Stimulated activated CD4-positive, alpha-beta T cell treated with anti-CD3 and anti-CD28 coated beads, Interleukin-4, amount 100 ng/mL, for 4 hours (primary cell): ENCODE data around the gene RHOD.
A peak's percentile ranks its signal among the peaks of the same experiment; 100 is the strongest.

ENCODE experiments used
- DNase-seq, 2 experiments: peaks; one replicate each; pipeline ENCODE4 v3.0.0-alpha.2; 2020

The RHOD gene

DNA sequence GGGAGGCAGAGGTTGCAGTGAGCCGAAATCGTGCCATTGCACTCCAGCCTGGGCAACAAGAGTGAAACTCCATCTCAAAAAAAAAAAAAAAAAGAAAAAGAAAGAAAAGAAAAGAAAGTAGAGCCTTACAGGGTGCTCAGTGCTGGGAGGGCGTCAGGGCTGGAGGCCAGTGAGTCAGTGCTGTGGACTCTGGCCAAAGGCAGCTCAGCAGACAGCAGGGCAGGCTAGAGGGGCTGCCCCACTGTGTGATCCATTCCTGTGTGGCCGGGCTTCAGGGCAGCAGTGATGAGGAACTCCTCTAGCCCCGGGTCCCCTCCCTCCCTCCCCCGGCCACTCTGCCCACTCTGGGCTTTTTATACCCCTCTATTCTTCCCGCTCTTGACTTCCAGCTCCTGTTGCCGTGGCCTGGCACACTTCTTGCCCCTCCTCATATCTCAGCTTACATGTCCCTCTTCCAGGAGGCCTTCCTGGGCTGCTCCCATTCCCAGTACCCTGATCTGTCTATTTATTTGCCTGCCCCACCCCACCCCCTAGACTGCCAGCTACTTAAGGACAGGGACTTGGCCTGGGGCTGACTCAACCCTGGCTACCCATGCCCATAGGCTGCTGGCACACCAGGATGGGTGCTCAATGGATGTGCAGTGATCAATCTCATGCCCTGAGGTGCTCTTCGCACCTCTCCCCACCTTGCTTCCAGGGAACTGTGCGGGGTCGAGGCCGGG, 23.7 kb upstream of the RHOD start:
- DNase-seq: no peak

DNA sequence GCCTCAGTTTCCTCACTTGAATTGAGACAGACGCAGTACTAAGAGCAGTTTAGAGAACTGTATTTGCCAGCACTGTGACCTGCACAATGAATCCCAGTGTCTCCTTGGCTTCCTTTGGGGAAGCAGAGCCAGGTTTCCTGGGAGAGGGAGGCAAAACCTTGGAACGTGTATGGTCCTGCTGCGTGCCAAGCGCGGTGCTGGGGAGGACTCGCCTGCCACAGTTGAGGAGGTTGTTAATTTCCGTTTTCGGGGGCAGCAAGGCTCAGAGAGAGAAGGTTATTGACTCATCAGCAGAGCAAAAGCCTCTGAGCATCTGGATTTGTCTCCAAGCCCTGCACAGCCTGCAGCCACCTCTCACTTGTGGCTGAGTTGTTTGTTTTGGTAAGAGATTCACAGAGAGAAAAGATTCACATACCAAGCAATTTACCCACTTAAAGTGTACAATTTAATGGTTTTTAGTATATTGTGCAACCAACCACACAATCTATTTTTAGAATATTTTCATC, 22.9 kb upstream of the RHOD start:
- DNase-seq: no peak

DNA sequence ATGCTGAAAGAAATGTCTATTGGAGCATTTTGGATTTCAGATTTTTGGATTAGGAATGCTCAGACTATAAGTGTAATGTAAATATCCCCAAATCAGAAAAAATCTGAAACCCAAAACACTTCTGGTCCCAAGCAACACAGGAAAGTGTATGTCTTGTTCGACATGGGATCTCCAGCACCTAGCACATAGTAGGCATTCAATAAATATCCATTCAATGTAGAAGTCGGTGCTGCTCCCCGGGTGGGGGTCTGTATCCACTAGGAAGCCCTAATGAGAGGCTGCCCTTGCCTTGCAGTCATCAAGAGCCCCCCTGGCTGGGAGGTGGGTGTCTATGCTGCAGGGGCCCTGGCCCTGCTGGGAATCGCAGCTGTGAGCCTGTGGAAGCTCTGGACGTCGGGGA, 22.3 kb upstream of the RHOD start:
- DNase-seq: no peak

DNA sequence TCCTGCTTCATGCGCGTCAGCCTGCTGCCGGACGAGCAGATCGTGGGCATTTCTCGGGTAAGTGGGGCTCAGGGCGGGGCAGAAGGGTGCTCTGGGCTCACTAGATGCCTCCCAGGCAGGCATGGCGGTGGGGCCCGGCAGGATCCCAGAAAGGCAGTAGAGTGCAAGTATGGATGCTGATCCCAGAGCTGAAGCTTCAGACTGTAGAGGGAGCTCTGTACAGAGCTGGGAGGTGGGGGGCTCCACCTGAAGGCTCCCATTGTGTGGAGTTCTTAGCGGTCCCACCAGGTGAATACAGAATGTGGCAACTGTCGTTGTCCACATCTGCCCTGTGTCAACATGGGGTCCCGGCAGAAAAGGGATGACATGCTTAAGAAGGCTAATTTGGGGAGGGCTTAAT, 16.5 kb upstream of the RHOD start:
- no peak for DNase-seq

DNA sequence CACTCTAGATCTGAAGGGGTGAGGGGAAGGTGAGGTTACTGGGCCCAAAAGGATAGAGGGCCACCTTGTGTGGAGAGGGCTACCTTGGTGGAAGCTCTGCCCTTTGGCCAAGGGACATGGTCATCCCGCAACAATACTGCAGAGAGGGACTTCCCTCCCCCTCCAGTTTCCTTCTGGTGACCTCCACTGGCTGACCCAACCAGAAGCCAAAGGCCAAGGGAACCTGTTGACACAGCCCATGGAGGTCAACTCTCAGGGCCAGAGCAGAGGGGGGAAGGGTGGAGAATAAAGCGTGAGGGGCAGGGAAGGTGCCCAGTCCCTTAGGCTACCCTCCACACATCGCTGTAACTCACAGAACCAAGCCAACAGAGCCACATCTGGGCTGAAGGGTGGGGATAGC, 15.0 kb upstream of the RHOD start:
- no peak for DNase-seq

DNA sequence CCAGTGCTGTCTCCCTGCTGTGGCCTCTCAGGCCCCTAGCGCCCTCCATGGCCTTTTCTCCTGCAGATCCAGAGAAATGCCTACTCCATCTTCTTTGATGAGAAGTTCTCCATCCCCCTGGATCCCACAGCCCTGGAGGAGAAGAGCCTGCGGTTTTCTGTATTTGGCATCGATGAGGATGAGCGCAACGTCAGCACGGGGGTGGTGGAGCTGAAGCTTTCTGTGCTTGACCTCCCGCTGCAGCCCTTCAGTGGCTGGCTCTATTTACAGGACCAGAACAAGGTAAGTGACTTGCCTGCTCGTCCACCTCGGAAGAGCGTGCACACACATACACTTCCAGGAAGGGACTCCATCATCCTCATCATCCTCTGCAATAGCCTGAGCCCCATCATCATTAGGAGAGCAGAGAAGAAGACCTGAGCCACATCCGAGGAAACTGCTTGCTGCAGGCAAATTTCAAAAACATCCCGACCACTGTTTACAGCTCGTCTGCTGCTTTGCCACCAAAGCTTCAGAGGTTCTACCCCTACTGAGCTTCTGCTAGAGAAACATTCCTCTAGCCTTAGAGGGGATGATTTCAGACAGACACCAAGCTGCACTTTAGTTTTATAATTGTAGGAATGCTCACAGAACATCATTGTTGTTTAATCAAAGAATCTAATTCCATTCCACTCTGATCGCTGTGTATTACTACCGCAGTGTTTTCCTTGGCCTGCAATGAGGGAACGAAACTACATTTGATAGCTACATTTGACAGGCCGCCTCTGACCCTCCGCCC, 12.9 kb upstream of the RHOD start:
- no peak for DNase-seq

DNA sequence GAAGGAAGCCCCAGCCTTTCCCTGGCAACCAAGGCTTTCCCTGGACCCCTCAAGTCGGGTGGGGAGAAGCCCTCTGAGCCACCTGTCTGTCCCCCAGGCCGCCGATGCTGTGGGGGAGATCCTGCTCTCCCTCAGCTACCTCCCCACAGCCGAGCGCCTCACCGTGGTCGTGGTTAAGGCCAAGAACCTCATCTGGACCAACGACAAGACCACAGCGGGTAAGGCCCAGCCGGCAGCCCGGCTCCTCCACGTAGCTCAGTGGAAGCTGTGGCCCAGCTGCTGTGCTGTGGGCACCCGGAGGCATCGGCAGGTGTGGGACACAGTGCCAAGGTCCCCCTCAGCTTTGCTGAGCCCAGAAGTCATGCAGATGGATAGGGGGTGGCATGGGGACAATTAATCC, 12.2 kb upstream of the RHOD start:
- DNase-seq: no peak

DNA sequence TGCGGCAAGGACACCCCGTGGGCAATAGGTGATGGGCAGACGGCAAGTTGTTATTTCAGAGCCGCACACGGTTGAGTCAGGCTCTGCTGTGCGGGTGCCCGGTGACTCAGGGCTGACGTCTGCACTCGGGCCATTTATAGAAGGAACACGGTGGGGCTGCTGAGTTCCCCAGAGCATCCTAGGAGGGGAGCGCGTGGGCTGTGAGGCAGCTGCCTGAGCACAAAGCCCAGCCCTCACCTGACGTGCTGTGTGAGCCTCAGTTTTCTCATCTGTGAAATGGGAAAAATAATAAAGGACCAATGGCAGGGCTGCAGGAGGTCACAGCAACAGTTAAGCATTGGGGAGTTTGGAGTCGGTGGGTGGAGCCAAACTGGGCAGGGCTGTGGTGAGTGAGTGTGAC, 11.3 kb upstream of the RHOD start:
- DNase-seq: no peak

DNA sequence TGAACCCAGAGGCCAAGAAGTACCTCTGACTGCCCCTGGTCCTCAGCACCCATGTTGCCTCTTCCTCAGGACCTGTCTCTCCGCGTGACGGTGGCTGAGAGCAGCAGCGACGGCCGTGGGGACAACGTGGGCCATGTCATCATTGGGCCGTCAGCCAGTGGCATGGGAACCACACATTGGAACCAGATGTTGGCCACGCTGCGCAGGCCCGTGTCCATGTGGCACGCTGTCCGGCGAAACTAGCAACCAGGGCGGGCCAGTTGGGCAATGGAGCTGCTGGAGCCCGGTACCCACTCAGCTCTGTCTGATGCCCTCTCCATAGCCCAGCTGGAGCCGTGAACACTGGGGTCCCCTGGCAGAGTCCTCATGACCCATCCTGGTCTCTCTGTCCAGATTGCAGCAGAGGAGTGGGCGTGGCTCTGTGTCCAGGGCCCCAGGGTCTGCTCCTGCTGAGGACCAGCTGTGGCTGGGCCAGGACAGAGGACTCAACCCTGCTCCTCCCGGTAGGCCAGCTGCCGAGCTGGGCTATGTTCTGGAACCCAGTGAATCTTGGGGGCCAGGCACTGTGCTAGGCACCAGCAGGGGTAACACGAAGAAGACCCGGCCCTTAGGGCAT, 8.0 kb upstream of the RHOD start:
- DNase-seq: no peak

DNA sequence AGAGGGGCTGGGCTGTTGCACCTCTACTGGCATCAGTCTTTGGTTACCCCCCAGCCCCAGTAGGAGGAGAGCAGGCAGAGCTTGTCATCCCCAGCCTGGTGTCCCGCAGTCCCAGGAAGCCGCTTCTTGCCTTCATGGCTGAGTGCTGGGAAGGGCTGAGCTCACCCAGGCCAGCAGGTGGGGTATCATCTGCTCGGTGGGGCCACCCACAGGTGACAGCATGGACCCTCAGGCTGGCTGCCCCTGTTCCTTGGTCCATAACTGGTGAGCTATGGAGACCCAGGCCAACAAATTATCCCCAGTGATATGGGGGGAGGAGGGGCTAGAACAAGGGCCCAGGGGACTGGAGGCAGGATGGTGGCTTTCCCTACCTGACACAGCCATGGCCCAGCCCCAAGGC, 6.5 kb upstream of the RHOD start:
- no peak for DNase-seq

DNA sequence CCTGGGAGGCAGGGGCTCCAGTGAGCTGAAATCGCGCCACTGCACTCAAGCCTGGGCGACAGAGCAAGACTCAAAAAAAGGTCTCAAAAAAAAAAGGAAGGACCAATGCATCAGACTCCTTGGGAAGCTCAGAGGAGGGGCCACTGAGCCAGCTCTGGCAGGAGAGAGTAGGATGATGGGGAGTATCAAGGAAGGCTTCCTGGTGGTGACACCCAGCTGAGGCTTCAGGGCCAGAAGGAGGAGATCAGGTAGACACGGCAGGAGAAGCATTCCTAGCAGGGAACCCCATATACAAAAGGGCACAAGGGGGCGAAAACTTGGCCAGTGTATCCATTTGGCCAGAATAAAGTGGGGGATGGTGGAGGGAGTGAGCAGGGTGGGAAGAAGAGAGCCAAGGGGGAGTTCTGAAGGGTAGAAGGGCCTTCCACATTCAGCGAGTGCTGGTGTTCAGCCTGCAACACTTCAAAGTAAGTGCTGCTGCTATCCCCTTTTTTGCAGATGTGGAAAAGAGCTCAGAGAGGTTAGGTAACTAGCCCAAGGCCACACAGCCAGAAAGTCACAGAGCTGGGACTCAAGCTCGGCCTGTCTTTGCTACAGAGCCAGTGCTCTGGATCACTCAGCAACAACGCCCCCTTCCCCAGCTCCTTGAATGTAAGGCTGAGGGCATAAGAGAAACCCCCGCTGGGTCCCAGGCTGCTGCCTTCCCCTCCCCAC, 5.3 kb upstream of the RHOD start:
- no peak for DNase-seq

DNA sequence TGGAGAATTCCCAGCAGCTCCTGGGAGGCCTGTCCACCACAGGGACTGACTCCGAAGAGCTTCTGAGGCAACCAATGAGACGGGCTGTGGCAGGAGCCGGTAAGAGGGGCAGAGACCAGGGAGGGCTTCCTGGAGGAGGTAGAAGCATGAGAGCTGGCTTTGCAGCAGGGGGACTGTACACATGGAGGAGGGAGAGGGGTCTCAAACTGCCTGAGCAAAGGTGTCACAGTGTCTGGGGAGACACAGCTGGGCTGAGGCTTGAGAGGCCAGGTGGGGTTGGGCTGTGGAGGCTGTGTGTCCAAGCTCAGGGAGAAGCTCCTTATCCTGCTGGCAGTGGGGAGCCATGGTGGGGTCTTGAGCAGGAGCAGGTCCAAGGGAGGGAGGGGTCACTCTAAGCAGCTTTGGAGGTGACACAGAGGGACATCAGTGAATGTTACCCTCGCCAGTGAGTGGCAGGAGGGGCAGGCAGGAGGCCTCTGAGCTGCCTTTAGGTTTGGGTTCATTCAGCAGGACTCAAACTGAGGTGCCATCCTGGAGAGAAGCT, 4.6 kb upstream of the RHOD start:
- DNase-seq: no peak

DNA sequence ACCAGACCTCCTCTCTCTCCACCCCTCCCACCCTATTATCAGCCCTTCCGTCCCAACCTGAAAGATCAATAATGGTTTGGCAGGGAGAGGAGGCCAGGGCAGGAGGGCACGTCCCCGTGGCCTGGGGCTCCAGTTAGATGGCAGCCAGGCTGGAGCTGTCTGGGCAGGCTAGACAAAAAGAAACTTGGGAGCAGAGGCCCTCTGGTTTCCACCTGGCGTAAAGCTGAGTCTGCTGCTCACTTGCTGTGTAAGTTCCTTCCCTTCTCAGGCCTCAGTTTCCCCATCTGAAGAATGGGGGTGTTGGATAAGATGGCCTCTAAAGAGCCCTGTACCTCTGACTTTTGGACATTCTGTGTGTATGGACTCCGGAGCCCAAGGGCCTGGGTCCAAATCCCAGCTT, 3.8 kb upstream of the RHOD start:
- DNase-seq: no peak

DNA sequence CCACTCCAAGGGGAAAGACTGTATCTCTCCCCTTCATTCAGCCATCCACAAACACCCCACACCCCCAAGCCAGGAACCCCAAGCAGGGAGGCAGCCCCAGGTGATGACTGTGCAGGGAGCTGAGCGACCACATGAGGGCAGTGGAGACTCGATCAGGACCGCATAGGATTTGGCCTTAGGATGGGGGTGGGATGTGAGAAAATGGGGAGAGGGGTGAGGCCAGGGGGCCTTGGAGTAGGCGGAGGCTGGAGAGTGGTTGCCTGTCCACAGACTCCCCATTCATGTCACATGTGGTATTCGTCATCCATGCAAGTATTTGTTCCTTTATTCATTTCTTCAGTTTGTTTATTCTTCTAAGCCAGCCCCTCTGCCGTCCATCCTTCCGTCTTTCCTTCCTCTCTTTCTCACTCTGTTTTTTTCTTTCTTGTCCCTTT, 2.7 kb upstream of the RHOD start:
- peak; percentile 26 to 37 for DNase-seq

DNA sequence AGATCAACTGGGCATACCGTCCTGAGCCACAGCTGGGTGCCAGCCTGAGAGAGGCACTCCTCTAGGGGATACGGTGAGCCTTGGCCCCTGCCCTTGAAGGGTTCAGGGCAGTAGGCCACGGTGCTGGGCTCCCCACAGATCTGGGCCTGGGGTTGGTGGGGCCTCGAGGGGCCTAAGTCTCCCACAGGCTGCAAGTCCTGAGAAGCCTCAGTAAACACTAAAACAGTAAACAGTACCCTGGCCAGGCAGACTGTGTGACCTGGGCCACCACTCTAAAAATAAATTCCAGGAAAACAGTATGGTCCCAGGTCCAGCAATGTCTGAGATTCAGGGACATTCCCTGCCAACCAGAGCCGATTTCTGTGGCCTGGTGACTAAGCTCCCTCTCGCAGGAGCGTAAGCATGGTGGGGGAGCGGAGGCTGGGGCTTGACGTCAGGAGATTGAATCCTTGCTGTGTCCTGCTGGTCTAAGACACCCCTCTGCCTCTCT, 2.3 kb upstream of the RHOD start:
- no peak for DNase-seq

DNA sequence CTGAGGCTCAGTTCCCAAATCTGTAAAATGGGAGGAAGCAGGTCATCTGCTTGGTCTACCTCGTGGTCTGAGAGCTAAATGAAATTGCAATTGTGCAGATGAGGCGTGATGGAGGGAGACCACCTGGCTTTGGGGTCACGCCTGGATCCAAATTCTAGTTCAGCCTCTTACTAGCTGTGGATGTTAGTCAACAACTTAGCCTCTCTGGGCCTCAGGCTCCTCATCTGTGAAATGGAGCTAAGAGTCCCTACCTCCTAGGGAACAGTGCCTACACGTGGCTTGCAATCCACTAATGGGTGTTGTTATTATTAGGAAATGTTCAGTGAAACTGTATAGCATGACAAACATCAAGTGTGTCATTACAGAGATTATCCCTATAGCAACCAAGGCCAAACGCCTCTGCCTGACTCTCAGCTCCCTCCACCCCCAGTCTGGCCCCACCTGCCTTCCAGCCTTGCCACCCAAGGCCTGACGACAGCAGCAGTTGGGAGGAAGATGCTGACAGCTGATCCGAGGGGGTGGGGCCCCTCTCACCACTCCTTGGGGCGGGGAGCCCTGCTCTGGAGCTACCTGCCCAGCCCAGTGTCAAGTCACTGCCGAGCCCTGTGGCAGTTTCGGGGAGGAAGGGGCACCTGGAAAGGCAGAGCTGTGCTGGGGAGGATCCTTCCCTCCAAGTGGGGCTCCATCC, 1.7 kb upstream of the RHOD start:
- DNase-seq: peak; percentile 14 to 24

DNA sequence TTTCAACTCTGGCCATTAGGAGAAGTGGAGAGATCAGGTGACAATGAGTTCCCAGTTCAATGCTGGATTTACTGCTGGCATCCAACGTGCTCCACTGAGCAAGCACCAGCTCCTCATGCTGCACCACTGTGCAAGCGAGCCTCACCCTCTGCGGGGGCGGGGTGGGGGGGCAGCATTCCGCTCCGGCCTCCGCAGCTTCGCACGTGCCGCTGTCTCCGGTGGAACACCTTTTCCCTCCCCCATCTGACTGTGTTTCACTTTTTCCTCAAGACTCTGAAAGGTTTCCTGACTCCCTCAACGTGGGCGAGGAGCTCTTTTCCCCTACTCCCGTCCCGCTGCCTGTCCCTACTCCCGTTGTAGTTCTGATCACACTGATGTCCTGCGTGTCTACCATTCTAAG, 835 bp upstream of the RHOD start:
- DNase-seq: peak; percentile 32 to 52

DNA sequence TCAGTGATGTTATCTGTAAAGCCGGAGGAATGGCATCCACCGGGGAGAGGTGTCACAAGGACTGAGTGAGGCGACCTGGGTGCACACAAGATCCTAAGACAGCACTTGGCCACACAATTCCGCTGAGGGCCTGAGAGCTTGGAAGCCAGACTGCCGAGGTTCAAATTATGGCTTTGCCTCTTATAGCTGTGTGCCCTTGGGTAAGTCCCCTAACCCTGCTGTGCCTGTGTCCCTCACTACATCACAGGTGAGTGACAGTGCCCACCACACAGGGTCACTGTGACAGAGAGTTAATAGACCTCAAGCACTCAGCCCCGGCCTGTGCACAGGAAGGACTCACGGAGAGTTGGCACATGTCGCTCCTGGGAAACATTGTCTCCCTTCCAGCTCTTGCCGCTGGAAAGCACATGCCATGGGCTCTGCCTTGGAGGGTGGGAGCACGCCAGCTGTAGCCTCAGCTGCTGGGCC, 592 bp downstream of the RHOD start:
- no peak for DNase-seq

DNA sequence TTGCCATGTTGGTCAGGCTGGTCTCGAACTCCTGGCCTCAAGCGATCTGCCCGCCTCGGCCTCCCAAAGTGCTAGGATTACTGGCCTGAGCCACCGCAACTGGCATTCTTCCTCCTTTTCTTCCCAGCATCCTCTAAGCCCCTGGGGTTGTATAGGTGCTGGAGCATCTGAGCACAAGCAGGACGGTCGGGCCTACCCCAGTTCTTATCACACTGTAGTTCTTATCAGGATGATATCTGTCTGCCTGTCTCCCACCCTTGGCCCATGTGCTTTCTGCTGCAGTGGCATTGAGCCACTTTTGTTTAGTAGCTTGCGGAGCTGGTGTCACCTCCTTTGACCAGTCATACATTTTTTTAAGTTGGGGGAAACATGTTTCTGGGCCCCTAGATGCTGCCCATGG, 1.9 kb downstream of the RHOD start:
- no peak for DNase-seq

DNA sequence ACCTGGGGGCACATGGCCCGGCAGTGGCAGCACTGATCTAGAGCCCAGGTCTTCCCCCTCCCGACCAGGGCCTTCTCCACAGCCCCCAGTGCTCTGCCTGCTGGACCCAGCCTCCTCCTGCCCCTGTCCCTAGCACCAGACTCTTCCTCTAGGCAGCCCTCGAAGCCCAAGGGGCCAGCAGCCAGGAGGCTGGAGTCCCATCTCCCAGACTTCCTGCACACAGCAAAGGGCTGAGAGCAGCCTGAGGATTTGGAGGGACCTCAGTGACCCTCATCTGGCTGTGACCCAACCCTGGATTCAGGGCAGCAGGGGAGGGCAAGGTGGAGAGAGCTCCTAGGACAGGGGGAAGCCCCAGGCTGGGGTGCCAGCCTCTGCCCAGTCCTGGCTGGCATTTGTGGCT, 3.0 kb downstream of the RHOD start:
- no peak for DNase-seq

DNA sequence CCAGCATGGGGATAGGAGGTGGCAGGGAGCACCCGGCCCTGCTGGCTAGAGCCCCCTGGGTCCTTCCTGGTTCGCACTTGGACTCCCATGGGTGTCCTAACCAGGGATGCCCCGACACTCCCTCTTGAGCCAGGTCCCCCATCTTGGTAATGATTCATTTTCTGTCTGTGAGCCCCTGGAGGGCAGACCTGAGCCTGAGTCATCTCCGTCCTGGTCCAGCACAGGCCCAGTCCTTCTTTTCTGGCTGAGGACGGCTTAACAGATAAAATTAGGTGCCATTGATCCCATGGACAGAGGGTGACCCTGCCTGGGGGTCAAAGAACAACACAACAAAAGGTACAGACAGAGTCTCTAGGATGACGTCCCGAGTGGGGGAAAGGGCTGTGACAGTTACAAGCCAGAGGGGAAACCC, 3.5 kb downstream of the RHOD start:
- DNase-seq: no peak
